GM21526 (cell line): ENCODE data around the gene ZNF445.
"Not testable (repeated sequence)": the region's sequence is repeated elsewhere in the genome, so short reads cannot be mapped to it uniquely, and the experiment has no call there.

Source experiments
- ATAC-seq: cut with Tn5 transposase; IDR thresholded peaks from one replicate; pipeline ENCODE4 v1.9.1; 2021; ENCODE audit warnings: moderate library complexity; ENCODE audit not compliant: unreplicated experiment, low FRiP score

ZNF445 gene

DNA sequence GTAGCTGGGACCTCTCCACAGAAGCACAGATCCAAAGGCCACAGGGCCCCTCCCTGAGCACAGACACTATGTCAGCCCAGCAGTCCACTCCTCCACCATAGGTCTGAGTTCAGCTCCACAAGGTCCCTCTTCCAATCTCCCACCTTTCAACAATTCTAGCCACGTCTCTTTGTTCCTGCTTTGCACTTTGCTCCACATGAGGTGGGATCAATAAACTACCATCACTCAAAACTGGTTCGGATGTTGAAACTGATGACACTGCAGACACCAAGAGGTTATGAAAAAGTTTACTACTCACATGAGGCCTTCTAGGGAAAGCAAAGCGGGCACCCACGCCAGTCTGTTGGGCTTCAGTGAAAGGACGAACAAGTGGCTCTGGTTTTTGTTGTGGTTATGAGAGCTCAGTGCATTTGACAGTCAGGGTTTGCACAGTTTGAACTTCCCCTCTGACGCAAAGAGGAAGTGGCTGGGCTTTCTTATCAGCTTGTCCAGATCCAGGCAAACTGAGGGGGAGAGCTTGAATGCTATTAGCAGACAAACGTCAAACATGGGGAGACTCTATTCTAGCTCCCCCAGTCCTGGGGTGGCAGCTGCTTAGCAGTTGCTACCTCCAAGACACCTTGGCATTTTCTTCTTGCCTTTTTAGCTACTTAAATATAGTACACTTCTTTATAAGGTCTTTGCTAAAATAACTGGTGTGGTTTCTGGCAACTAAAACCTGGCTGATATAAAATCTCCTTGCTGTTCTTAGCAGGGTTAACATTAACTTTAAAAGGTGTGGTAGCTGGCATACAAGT is 37.8 kb downstream of the ZNF445 start:
- peak; percentile 96 for ATAC-seq

DNA sequence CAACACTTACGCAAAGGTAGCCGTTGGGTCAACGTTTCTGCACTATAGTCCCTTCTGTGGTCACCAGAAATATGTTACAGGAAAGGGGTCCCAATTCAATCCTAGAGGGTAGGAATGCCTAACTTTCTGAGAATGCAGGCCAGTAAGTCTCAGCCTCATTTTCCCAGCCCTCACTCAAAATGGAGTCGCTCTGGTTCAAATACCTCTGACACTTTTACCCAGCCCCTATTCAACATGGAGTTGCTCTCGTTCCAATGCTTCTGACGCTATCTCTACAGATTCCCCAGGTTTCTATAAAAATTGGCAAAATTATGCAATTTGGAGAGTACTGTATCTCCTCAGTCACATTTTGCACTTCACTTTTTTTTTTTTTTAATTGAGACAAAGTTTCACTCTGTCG is 39.7 kb downstream of the ZNF445 start:
- no peak for ATAC-seq

DNA sequence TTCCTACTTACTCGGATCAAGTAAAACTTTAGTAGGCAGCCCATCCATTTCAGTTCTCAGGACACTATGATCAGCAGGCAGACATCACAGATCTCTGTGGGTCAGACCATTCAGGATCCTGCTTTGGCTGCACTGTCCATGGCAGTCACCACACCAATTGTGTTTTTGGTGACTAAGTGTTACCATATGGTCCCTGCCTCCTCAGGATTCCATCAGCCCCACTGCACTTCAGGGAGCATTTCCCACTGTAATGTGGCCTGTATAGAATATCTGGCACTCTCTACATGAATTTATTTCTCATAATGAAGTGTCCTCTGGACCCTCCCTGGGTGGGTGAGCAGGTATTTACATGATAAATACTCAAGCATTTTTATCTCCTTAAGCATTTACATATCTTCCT is 41.3 kb downstream of the ZNF445 start:
- no peak for ATAC-seq

DNA sequence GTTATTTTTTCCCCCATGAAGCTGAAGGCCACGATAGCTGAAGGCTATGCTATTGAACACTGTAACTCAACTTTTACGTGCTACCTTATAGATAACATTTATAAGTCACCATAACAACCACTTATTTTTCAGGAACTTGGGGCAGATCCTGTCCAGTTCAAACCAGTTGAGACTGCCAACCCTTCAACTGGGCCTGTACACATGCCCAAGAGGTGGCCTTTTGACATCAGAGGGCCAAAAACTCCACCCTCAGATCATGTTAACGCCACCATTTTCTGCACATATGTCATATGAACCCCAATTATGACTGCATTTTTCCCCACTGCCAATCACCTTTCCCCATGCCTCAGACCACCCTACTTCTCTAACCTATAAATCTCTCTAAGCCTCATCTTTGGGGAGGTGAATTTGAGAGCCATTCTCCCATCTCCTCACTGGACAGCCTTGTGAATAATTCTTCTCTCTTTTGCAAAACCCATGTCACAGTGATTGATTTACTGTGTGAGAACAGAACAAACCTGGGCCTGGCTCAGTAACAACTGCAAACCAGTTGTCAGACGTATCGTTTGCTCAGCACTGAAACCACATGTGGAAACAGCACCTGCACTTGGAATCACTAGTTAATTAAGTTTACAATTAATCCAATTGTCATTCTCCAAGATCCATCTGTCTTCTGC is 42.5 kb downstream of the ZNF445 start:
- no peak for ATAC-seq

DNA sequence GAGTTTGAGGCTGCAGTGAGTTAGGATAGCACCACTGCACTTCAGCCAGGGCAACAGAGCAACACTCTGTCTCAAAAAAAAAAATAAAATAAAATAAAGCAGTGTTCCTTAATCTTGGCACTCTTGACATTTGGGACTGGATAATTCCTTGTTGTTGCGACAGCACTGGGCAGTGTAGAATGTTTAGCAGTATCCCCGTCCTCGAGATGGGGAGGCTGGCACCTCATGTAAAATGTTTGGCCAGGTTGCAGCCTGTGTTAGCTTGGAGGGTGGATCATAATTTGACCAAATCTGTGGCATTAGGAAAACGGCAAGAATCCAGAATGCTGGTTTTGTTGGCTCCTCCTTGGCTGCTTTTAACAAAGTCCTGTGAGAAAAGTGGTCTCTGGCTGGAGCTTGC is 47.0 kb downstream of the ZNF445 start:
- no peak for ATAC-seq

DNA sequence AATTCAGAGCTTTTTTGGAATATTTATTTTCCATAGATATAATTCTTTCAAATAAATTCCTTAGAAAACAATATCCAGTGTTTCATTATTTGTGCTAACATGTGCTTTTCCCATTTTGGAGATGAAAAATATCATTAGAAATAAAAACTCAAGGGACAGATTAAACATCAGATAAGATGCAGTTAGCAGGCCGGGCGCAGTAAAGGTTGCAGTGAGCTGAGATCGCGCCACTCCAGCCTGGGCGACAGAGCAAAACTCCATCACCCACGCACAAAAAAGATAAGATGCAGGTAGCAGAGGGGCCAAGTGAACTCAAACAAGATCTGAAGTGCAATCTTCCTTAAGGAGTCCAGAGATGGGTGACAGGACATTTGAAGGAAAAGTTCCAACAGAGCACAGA is 48.0 kb downstream of the ZNF445 start:
- ATAC-seq, result no peak

DNA sequence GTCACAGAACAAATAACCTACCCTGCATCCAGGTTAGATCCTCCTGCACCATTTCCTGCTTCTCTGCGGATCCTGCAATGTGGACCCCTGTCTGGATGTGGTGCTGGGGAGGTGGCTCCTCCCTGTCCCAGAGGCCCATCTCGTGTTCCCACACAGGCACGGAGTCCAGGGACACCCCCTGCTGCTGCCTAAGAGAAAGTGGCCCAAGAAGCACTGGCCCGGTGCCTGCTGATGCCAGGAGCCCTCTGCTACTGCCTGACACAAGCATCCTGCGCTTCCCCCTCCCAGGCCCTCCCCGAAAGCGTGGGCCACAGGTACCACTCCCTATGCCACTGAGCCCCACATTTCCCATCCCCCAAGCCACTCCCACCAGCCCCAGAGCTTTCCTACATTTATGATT is 48.6 kb downstream of the ZNF445 start:
- no peak for ATAC-seq

DNA sequence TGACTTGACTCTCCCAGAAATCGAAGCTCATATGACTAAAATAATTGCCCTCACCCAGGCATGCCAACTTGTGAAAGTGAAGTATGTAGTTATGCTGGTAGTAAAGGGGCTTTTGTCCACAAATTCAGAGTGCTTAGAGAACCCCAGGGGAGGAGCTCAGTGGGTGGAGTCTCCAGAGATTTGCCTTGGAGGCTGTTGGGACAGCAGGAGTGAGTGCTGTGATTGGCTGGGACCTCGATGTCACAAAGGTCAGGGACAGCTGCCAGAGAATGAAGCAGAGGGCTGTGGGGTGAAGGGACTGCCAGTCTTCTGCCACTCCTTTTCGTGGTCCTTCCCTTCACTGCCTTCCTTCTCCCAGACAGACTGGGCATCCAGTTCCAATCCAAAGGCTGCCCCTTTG is 49.8 kb downstream of the ZNF445 start:
- ATAC-seq, result no peak

DNA sequence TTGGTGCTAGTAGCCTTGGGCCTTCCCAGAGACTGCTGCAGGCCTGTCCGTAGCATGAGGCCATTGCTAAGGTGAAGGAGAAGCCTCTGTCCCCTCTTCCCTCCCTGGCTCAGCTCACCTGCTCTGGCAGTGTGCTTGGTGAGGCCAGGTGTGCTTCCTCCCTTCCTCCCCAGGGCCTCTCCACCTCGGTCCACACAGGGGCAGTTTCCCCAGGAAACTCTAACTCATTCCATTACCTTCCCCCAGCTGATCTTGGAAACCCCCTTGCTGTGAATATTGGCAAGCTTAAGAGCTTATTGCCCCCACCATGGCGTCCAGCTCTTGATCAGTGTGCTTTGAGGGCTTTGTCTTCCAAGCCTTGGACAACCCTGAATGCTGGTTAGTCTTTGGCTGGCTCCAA is 52.7 kb downstream of the ZNF445 start:
- ATAC-seq, result no peak

DNA sequence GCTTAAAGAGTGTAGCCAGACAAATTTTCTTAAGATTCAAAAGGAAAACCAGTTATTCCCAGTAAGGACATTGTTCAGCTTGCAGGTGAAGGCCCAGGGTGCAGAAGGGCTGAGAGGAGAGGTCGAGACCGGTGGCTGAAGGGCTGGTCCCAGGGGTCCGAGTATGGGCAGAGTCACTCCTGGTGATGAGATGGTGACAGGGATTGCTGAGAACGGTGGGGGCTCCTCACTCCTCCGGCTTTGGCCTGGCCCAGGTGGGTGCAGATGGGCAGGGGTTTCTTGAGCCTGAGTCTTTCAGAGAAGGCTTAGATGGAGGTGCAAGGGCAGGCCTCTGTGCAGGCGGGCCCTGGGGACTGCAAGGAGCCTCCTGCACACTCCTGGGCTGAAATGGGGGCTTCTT is 56.2 kb downstream of the ZNF445 start:
- ATAC-seq, result no peak

DNA sequence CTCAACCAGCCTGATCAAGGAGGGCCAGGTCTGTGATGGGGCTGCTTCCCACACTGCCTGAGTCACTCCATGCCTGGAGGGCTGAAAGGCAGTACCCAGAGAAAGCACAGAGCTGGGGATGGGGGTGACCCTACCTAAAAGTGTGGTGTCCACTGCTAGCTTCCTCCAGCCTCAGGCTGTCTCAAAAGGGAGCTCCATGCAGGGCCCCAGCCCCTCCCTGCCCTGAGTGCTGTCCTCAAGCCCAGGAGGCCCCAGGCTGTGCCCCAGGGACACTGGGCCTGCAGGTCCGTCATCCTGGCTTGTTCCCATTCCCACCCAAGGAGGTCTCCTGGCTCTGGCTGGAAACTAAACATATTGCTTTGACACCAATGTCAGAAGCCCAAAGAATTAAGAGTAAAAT is 56.8 kb downstream of the ZNF445 start:
- ATAC-seq, result no peak

DNA sequence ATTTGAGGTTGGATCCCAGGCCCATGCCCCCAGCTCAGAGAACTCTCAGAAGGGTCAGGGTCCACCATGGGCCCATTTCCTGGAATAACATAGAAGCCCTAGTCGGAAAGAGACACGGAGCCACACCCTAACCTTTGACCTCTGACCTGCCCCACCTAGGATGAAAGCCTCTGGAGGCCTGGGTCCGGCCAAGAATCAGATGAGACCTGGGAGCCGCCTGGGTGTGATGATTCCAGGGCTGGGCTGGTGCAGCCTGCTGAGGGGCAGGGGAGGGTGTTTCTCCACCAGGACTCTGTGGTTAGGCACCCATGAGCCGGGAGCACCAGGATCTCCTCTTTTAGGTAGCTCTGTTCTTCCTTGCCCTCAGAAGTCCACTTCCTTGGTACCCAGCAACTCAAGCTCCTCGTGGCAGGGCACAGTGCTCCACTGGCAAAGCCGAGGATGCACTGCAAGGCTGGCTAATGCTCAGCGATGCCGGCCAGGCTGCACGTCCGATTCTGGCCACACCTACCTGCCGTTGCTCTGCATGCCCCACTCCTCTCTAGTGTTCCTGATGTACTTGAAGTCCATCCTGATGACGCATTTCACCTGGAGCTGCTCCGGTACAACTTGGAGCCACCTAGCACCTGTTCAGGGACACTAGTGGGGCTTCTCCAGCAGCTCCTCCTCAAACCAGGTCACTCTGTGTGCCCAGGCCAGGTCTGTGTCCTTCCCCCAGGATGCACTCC is 57.4 kb downstream of the ZNF445 start:
- no peak for ATAC-seq

DNA sequence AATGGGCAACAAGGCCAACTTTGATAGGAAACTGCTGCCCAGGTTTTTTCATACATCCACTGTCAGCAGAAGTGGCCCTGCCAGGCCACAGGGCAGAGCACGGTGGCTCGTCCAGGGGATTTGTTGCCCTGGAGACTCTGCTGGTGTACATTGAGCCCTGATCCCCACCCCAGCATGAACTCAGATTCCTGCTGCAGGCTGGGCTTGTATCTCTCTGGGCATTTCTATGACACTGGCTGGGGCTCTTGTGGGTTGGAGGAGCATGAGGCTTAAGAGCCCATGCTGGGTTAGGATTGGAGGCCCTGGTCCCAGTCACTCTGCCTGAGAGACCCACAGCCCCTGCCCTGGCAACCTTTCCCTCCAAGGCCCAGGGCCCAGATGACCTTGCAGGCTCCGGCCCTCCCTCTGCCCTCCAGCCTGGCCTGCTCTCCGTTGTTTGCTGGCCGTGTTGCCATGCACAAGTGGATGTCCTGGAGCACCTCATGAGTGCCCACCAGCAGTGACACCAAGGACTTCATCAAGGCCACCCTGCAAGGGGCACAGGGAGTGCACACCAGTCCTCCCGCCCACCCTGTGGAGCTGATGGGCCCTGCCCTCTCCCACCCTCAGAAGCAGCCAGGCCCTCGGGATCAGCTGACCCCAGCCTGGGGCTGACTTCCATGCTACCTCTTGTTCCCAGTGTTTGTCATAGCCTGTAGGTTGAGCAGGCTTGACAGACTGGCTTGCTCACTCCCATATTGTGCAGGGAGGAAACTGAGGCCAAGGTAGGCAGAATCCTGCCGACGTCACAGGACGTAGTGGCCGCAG is 58.2 kb downstream of the ZNF445 start:
- no peak for ATAC-seq

DNA sequence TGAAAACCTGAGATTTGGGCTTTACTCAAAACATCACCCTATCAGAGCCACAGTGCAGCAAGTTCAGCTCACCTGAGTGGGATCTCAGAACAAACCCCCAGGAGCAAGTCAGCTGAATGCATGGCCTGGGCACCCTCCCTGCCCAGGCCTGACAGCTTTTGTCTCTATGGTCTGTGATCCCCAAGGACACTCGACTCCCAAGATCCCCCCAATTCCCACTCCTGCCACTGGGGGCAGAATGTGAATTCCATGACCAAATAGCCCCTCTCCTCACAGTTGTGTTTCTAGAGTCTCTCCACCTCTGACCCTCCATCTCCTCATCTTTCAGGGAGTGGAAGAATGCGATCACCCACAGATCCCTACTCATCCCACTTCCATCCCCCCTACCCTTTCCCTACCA is 58.9 kb downstream of the ZNF445 start:
- ATAC-seq, result no peak

DNA sequence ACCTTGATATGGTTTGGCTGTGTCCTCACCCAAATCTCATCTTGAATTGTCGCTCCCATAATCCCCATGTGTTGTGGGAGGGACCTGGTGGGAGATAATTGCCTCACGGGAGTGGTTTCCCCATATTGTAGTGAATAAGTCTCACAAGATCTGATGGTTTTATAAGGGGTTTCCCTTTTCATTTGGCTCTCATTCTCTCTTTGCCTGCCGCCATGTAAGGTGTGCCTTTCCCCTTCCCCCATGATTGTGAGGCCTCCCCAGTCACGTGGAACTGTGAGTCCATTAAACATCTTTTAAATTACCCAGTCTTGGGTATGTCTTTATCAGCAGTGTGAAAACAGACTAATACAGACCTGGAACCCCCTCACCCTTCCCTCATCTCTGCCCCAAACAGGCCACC is 59.4 kb downstream of the ZNF445 start:
- not testable (repeated sequence) for ATAC-seq

DNA sequence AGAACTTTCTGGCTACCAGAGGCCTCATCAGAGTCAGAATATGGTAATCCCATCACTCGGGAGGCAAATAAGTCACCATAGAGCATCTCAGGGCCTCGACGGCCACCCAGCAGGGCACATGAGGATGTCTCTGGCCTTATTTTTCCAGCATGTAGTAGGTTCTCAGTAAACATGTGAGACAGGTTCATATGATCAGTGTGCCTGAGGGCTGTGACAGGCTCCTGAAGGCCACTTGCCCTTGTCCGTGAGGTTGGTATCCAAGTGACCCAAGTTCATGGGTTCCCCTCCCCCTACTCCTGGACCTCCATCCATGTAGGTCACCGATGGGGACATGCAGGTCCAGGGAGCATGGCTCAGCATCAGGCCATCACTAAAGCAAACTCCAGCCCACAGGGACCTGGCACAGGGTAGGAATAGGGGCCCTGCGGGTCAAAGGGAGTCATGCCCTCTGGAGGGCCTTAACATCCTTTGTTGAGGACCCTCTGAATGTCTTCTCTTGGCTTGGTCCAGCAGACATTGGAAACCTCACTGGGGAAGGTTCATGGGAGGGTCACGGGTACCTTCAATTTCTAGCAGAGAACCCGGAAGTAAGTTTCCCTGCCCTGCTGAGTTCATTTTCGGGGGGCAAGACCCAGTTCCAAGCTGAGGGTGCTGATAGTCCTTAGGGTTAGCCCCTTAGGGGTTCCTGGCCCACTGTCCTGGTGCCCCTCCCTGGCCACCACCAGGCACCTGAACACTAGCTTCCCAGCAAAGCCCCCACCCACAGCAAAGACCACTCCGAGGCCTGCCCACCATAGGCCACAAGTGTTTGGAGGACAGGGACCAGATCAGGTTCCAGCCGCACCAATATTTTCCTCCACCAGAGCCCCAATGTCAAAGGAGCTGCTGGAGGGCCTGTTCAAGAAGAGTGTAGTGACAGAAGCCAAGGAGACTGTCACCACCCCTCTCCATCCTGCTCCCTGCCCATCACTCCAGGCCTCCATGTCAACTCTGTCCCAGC is 61.1 kb downstream of the ZNF445 start:
- no peak for ATAC-seq

DNA sequence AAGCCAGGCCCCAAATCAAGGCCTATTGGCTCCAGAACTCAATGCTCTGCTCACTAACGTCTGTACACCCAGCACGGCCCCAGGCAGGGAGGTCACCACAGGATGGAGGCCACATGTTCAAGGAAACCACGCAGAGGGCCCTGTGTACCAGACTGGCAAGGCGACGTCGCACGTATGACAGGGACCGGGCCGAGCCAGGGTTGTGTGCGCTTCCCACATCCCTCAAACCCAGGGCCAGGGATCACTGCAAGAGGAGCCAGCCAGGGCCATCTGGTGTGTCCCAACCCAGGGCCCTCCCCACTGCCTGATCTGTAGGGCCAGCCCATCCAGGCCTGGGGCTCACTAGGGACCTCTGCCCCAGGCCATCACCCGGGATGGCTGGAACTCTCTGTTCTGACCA is 62.0 kb downstream of the ZNF445 start:
- ATAC-seq, result no peak

DNA sequence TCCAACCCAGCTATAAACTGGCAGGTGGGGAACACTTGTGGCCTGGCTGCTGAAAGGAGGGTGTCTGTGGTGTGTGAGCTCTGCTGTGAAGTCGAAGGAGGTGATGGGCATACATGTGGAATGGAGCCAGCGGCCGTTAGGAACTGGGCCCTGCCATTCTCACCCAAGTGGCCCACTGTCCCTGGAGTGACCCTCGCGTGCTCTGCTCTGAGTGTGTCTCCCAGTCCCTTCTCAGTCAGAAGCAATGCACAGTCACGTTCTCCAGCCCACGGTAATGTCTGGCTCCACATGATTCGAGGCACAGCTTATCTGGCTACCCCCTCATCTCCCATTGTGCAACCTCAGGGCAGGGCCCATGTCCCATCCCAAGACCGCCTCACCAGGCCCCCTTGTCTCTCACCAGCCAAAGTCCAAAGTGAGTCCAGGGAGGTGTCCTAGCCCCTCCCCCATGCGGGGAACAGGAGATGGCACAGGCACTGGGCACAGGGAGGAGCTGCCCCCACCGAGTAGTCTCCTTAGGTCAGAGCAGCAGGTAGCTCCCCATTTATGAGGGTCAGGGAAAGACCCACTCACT is 62.9 kb downstream of the ZNF445 start:
- ATAC-seq, result no peak

DNA sequence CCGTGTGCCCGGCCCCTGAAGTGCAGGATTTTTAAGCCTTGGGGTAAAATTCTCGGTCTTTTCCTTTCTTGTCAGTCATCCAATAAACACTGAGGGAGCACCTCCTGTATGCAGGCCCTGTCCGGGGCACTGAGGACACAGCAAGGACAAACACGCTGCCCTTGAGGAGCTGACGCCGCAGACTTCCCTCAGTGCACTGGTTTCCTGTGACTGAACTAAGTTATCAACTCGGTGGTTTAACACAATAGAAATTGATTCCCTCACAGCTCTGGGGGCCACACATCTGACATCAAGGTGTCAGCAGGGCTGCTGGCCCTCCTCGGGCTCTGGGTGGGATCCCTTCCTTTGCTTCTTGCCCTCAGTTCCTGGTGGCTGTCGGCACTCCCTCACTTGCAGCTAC is 65.1 kb downstream of the ZNF445 start:
- ATAC-seq, result no peak
